Measurements from ENCODE around the gene FGF13.
A peak's percentile ranks its signal among the peaks of the same experiment; 100 is the strongest.

Gene FGF13

DNA sequence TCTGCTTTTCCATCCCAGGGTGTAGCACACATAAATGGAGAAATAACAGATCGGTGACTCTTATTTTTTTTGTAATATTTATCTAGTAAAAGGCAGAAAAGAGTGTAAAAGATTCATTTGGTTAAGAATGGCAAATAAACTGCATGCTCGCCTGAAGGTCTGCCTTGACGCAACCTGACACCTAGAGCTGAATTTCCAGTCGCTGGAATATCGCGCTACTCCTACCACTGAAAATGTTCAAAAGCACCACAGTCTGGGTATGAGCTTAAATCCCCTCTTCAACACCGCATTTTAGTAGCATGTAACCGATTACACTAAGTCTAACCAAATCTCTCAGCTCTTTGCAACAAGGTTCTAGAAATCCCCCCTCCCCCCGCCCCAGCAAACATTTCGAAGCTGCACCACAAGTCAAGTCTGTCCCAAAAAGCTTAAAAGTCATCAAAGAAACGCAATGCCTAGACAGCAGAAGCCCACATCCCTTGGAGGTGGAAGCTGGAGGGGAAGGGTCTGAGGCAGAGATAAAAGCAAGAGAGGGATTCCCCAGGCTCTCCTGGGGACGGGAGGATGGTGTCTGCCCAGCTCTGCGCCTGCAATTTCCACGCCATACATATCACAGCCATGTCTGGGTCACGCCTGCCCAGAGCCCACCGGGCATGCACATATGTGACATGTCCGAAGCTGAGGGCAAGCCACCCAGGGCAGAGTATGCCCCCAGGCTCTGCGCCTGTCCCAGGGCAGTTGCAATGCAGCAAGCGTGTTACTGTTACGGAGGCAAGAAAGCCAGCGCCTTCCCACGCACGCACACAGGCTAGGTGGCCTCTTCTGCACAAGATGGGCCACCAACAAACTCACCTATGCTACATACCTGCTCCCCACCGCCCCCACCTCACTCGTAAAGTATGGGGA lies 1.4 kb downstream of the FGF13 start:
- no peak for TF ChIP-seq JUND (IDR thresholded peaks at IDR 0.05; ENCODE audit: low read depth)
- in situ Hi-C loops (cut with HindIII; ENCODE audit: low pct_unique_long_range_greater_than_20kb, low sequenced_read_pairs), result no loop called here
- peak in 1 of 2 experiments; percentile 0 for DNase-seq (ENCODE audit: low read depth in 1 of 2, low spot score in 1 of 2)

DNA sequence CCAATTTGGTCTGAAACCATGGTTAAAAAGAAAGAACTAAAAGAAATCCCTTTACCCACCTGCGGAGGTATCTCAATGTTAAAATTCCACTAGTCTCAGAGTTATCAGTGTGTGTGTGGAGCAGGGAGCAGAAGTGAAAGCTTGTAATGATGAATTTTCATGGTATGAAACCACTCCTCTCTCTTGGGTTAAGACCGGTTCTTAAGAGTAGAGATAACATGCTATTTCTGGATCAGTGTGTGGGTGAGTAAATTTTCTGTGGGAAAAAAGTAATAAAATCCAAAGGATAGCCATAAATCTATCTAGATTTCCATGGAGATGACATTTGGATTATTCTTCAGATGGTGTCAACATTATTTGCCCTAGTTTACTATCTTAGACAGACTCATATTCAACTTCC lies 3.2 kb downstream of the FGF13 start:
- TF ChIP-seq JUND (IDR thresholded peaks at IDR 0.05; ENCODE audit: low read depth), result no peak
- in situ Hi-C loops (cut with HindIII; ENCODE audit: low pct_unique_long_range_greater_than_20kb, low sequenced_read_pairs), result no loop called here
- no peak for DNase-seq (ENCODE audit: low read depth in 1 of 2, low spot score in 1 of 2)

DNA sequence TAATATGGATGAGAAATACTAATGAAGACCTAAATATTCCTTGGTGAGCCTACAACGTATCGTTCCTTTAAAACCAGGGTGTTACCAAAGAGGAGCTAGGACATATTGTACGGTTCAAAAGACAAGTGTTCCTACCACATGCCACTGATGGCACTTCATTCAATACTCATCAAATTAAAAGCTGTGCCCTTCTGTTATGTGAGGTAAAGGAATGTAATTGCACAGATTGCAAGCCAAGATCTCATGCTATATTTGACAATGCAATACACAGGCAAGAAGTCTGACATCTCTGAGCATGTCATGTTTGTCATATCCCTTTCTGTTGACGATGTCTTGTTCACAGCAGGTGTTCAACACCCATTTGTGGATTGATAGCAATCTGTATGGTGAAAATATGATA lies 6.9 kb downstream of the FGF13 start:
- TF ChIP-seq JUND (IDR thresholded peaks at IDR 0.05; ENCODE audit: low read depth), result no peak
- DNase-seq (ENCODE audit: low read depth in 1 of 2, low spot score in 1 of 2), result no peak
- in situ Hi-C loops (cut with HindIII; ENCODE audit: low pct_unique_long_range_greater_than_20kb, low sequenced_read_pairs), result no loop called here

DNA sequence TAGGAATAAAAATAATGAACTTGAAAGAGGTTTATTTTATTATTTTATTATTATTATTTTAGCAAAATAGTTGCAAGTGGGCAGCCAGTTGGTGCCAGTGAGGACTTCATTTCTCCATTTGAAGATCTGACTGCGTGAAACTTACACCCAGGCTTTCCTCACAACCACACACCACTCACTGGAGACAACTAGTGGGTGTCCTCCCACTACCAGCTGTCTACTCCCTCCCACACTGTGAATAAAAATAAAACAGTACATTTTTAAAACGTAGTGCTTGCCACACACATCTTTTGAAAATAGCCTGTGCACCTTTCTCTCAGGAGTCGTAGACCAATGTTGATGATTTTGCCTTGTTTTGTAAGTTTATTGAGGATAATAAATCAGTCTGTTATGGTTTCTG lies 7.4 kb downstream of the FGF13 start:
- in situ Hi-C loops (cut with HindIII; ENCODE audit: low pct_unique_long_range_greater_than_20kb, low sequenced_read_pairs), result no loop called here
- TF ChIP-seq JUND (IDR thresholded peaks at IDR 0.05; ENCODE audit: low read depth), result no peak
- DNase-seq (ENCODE audit: low read depth in 1 of 2, low spot score in 1 of 2), result no peak

DNA sequence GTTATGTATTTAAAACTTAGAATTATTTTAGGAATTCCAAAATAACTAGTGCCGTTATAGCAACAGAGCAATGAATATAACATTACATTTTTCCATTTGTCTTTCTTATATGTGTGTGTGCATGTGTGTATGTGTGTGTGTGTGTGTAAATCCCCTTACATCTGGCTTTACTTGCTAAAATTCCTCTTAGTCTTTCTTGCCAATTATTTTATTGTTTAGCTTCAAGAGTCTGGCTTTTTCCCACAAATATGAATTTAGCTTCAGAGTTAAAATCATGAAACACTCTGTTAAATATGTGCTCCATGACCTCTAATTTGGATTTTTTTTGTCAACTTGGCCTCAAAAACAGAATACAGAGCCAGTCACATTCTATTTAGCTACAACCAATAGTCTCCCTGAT lies 18.9 kb downstream of the FGF13 start:
- in situ Hi-C loops (cut with HindIII; ENCODE audit: low pct_unique_long_range_greater_than_20kb, low sequenced_read_pairs), result no loop called here
- TF ChIP-seq JUND (IDR thresholded peaks at IDR 0.05; ENCODE audit: low read depth), result no peak
- no peak for DNase-seq (ENCODE audit: low read depth in 1 of 2, low spot score in 1 of 2)

DNA sequence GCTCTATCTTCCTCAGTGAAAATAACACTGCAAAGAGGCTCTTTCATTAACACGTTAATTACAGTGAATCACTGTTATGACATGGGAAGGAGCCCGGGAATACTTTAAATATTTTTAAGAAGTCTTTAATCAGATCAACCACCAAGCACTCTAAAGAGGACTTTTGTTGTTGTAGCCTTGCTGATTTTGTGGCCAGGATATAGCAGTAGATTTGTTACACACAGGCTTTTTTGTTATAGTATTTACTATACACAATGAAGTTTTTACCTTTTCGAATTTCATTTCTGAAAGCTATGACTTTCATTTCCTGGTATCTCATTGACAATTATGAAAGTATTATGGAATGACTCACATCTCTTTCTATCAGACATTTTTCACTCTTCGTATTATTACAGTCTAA lies 20.3 kb downstream of the FGF13 start:
- no peak for TF ChIP-seq JUND (IDR thresholded peaks at IDR 0.05; ENCODE audit: low read depth)
- DNase-seq (ENCODE audit: low read depth in 1 of 2, low spot score in 1 of 2), result no peak
- in situ Hi-C loops (cut with HindIII; ENCODE audit: low pct_unique_long_range_greater_than_20kb, low sequenced_read_pairs), result no loop called here

DNA sequence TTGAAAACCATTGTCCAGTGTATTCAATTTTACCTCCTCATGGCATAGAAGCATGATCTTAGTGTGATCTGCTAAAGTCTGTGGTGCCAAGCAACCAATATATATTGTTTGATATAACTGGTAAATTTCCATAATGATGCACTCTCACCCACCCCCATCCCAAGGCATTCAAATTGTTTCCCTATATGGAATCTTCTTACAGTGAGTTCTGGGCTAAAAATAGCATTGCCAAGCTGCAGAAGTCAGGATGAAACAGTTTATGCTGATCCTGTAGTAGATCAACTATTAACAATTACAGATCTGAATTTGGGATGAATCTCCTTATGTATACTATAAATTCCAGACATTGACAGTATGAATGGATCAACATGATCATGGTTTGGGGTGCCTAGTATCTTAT lies 20.9 kb downstream of the FGF13 start:
- no peak for DNase-seq (ENCODE audit: low read depth in 1 of 2, low spot score in 1 of 2)
- in situ Hi-C loops (cut with HindIII; ENCODE audit: low pct_unique_long_range_greater_than_20kb, low sequenced_read_pairs), result no loop called here
- TF ChIP-seq JUND (IDR thresholded peaks at IDR 0.05; ENCODE audit: low read depth), result no peak

DNA sequence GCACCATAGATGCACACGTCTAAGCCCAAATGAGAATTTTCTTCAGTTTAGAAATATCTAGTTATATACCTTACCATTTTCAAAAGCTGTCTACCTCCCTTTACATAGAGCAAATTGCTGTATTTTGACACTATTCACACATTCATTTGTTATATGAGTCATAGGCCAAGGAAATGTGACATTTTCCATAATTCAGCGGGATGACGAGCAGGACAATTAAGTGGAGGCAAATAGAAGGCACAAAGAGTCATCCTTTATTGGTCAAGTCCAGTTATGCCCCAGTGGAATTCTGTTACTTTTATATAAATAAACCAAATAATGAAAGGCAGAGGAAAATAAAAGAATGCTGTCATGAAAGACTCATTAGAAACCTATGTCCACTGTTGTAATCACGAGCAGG lies 27.9 kb downstream of the FGF13 start:
- in situ Hi-C loops (cut with HindIII; ENCODE audit: low pct_unique_long_range_greater_than_20kb, low sequenced_read_pairs), result no loop called here
- TF ChIP-seq JUND (IDR thresholded peaks at IDR 0.05; ENCODE audit: low read depth), result no peak

DNA sequence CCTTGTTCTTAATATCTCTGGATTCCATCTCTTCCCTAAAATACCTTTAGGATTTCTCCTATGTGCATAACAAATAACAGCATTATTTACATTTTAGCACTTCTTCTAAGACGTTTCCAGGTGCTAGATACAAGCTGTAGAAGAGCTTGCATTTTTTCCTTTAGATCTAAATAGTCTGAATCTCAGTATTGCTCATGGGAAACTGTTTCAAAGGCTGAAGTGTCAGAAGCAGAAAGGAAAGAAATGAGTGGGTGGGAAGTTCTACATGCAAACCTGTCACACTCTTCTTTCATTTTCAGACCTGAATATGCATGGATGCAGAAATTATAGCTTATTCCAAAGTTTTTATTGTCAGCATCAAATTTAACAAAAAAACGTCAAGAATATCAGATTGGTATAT lies 41.8 kb downstream of the FGF13 start:
- no peak for TF ChIP-seq JUND (IDR thresholded peaks at IDR 0.05; ENCODE audit: low read depth)
- no peak for DNase-seq (ENCODE audit: low read depth in 1 of 2, low spot score in 1 of 2)
- in situ Hi-C loops (cut with HindIII; ENCODE audit: low pct_unique_long_range_greater_than_20kb, low sequenced_read_pairs), result no loop called here

More for the DNA sequence above, 27.9 kb downstream of the FGF13 start:
- DNase-seq (ENCODE audit: low read depth in 1 of 2, low spot score in 1 of 2), result no peak

DNA sequence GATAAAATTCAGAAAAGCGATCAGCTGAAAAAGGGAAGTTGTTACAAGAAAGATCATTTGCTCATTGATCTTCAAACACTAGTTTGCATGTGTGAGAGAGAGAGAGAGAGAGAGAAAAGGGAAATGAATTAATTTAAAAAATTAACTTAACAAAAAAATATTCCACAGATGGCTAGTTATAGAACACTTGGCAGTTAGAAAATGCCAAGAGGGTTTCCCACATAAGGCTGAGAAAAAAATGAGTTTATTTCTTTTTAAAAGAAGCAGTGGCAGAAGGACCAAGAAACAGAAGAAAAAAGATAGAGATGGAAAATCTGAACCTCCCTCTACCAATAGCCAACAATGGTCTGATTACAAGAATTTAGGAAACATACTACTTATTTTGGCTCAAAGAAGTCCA lies 47.1 kb downstream of the FGF13 start:
- in situ Hi-C loops (cut with HindIII; ENCODE audit: low pct_unique_long_range_greater_than_20kb, low sequenced_read_pairs), result no loop called here

DNA sequence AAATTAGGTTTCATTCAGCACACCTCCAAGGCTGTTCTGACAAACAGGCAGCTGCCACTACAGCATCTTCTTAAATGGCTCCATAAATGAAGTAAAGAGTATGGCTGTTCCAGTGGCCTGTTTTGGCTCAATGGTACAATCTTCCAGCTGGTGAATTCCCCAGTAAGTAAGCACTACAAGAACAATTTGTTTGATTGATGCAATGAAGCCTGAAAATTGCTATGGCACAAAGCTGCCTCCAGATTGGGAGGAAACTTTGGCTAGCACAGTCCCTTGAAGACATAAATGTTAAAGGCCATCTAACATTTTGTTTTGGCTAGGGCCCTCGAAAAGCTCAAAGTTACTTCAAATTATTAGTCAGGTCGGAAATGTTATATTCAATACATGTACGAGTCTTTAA lies 47.5 kb downstream of the FGF13 start:
- in situ Hi-C loops (cut with HindIII; ENCODE audit: low pct_unique_long_range_greater_than_20kb, low sequenced_read_pairs), result no loop called here
- DNase-seq (ENCODE audit: low read depth in 1 of 2, low spot score in 1 of 2), result no peak
- TF ChIP-seq JUND (IDR thresholded peaks at IDR 0.05; ENCODE audit: low read depth), result no peak

More for the DNA sequence above, 47.1 kb downstream of the FGF13 start:
- TF ChIP-seq JUND (IDR thresholded peaks at IDR 0.05; ENCODE audit: low read depth), result no peak
- no peak for DNase-seq (ENCODE audit: low read depth in 1 of 2, low spot score in 1 of 2)

DNA sequence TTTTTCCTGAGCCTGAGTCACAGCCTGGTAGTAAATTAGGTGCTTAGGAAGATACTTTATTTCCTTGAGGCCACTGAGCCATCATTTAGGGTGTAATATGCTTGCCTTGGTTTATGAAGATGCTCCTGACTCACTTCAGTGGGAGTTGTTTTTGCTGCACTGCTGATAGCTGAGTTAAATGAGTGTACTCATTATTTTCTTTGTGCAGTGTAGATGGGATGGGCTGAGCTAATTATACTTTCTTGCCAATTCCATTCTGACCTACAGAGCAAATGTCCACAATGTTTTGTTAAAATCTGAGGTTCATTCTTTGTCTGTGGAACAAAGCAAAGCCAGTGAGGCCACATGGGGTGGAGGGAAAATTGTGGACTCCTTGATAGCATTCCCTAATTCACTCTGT lies 60.0 kb downstream of the FGF13 start:
- no peak for TF ChIP-seq JUND (IDR thresholded peaks at IDR 0.05; ENCODE audit: low read depth)
- in situ Hi-C loops (cut with HindIII; ENCODE audit: low pct_unique_long_range_greater_than_20kb, low sequenced_read_pairs), result no loop called here
- no peak for DNase-seq (ENCODE audit: low read depth in 1 of 2, low spot score in 1 of 2)

DNA sequence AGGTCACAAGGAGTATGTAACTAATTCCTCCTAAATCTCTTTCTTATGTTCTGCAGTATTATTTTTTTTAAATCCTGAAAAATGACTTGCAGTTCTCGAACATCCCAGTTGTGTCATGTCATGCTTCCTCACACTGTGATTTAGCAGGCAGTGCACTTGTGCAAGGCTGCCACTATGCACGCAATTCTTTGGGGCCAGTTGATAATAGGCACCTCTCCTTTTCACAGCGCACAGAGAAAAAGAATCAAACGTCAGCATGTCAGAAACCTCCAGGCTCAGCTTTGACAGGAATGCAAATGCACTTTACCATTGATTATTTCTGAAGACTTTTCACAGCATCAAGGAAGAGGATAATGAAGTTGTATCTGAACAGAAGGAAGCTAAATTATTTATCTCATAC lies 62.9 kb downstream of the FGF13 start:
- in situ Hi-C loops (cut with HindIII; ENCODE audit: low pct_unique_long_range_greater_than_20kb, low sequenced_read_pairs), result no loop called here
- no peak for TF ChIP-seq JUND (IDR thresholded peaks at IDR 0.05; ENCODE audit: low read depth)
- DNase-seq (ENCODE audit: low read depth in 1 of 2, low spot score in 1 of 2), result no peak

DNA sequence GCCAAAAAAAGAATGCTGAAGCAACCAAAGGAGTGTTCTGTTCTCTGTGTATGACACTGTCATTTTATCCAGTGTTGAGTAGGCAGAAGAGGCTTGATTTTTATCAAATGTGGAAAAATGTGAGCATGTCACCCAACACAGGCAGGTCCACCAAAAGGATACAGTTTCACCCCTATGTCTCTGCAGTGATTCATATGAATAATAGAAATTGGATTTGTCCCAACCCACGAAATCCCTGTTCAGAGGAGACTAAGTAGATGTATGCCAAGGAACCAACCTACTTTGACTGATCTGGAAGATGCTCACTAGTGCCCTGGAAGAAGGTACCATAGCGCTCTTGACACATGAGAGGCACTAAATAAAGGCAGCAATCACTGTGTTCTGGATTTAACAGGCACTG lies 72.5 kb downstream of the FGF13 start:
- no peak for TF ChIP-seq JUND (IDR thresholded peaks at IDR 0.05; ENCODE audit: low read depth)
- in situ Hi-C loops (cut with HindIII; ENCODE audit: low pct_unique_long_range_greater_than_20kb, low sequenced_read_pairs), result no loop called here
- DNase-seq (ENCODE audit: low read depth in 1 of 2, low spot score in 1 of 2), result no peak

Data from T47D (cell line).